Measurements from ENCODE around the gene PRLH. TPM values are rescaled to one million over a fixed set of nuclear protein-coding genes. Genes with fewer than 3 reads are reported as not detected.

PRLH gene
- polyA plus RNA-seq, 1 experiment, result not detected

DNA sequence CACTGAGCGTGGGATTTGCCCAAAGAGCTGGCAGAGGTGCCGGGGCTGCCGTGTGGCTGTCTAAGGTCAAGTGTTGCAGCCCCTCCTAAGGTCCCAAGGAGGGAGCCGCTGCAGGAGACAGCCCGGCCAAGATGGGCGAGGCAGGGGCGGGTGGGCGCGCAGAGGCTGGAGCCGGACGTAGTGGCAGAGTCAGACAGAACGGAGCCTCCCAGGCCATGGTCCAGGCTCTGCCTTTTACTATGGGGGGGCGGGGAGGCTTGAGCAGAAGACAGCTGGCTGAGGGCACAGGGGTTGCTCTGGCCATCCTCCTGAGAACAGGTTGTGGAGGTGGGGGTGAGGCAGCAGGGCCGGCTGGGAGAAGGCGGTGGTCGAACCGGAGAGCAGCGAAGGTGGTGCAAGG is 27.5 kb upstream of the PRLH start:
- DNase-seq (ENCODE audit: low read depth), result no peak
- no peak overlapping the region for H3K4me3 ChIP-seq (ENCODE audit: low read depth, low read length)
- CTCF ChIA-PET, result interaction anchor here (1.2 to 2.9 kb wide), 3 partner anchors 10 to 33 kb away, joined by 3 to 18 read pairs (median 10); no protein-coding TSS in a partner anchor
- TF ChIP-seq, protein P1, sequence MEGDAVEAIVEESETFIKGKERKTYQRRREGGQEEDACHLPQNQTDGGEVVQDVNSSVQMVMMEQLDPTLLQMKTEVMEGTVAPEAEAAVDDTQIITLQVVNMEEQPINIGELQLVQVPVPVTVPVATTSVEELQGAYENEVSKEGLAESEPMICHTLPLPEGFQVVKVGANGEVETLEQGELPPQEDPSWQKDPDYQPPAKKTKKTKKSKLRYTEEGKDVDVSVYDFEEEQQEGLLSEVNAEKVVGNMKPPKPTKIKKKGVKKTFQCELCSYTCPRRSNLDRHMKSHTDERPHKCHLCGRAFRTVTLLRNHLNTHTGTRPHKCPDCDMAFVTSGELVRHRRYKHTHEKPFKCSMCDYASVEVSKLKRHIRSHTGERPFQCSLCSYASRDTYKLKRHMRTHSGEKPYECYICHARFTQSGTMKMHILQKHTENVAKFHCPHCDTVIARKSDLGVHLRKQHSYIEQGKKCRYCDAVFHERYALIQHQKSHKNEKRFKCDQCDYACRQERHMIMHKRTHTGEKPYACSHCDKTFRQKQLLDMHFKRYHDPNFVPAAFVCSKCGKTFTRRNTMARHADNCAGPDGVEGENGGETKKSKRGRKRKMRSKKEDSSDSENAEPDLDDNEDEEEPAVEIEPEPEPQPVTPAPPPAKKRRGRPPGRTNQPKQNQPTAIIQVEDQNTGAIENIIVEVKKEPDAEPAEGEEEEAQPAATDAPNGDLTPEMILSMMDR (IDR thresholded peaks at IDR 0.05; ENCODE audit: insufficient read depth, low read depth, low read length), result no peak
- peaks cover 6% of the 10 kb centered on the region for H3K36me3 ChIP-seq (ENCODE audit: control insufficient read depth, insufficient read depth, low read length)
- no peaks in the 10 kb centered on the region for H3K27me3 ChIP-seq (ENCODE audit: control insufficient read depth, insufficient read depth, low read length)
- POLR2A ChIA-PET, result no interaction called here

DNA sequence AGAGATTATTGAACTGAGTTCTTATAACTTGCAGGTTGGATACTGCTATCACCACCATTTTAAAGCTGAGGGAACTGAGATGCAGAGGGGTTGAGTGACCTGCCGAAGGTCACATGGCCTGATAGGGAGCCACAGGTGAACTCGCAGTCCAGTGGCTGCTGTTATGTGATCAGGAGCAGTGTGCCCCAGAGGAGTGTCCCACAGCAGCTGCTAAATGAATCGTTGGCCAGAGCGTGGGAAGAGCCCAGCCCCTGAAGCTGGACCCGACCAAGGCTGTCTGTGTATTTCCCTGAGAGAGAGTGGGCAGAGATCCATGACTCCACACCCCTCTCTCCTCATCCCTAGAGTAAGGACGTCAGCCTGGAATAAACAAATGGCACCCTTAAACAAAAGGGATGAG is 26.7 kb upstream of the PRLH start:
- Histone ChIP-seq H3K27me3 (ENCODE audit: control insufficient read depth, insufficient read depth, low read length) (no peaks in the 10 kb centered on the region), H3K4me3 (ENCODE audit: low read depth, low read length) (no peak overlapping the region), H3K36me3 (ENCODE audit: control insufficient read depth, insufficient read depth, low read length) (peaks cover 6% of the 10 kb centered on the region)
- POLR2A ChIA-PET, result no interaction called here
- DNase-seq (ENCODE audit: low read depth), result no peak
- CTCF ChIA-PET, result interaction anchor here (1.7 to 2.9 kb wide), 2 partner anchors 10 to 32 kb away, joined by 10 to 18 read pairs; no protein-coding TSS in a partner anchor
- TF ChIP-seq, protein P1 (IDR thresholded peaks at IDR 0.05; ENCODE audit: insufficient read depth, low read depth, low read length), result no peak

DNA sequence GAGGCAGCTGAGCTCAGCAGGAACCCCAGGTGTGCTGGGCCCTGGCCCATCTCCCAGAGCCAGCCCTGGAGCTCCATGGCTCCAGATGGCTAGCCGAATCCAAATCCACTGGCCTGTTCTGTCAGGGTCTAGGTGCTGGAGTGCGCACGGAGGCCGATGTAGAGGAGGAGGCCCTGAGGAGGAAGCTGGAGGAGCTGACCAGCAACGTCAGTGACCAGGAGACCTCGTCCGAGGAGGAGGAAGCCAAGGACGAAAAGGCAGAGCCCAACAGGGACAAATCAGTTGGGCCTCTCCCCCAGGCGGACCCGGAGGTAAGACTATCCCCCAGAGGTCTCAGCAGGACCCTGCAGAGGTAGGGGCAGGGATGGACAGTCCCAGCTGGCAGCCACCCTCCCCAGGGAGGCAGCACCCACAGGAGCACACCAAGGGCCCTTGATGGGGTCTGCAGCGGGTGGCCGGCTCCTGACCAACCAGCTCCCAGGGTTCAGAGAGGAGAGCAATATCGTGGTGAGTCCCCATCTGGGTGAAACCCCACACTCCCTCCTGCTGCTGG is 26.1 kb upstream of the PRLH start:
- Histone ChIP-seq H3K36me3 (ENCODE audit: control insufficient read depth, insufficient read depth, low read length) (peaks cover 5% of the 10 kb centered on the region), H3K4me3 (ENCODE audit: low read depth, low read length) (no peak overlapping the region), H3K27me3 (ENCODE audit: control insufficient read depth, insufficient read depth, low read length) (no peaks in the 10 kb centered on the region)
- ChIA-PET POLR2A (no interaction called here), CTCF (interaction anchor here (1.0 to 2.9 kb wide), 3 partner anchors 28 to 69 kb away, joined by 4 to 18 read pairs (median 4); no protein-coding TSS in a partner anchor)
- no peak for DNase-seq (ENCODE audit: low read depth)
- TF ChIP-seq, protein P1 (IDR thresholded peaks at IDR 0.05; ENCODE audit: insufficient read depth, low read depth, low read length), result no peak

DNA sequence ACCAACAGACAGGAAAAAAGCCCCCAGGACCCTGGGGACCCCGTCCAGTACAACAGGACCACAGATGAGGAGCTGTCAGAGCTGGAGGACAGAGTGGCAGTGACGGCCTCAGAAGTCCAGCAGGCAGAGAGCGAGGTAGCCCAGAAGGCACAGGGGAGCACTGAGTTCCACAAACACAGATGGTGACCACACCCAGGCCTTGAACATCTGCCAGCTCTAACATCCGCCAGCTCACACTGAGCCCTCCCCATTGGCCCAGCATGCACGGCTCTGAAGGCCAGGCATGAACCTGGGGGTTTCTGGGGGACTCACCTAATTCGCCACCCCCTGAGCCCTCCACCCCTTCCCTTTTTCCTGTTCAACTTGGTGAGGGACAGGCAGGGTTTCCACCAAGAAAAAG is 25.6 kb upstream of the PRLH start:
- DNase-seq (ENCODE audit: low read depth), result peak; percentile 25
- TF ChIP-seq, protein P1 (IDR thresholded peaks at IDR 0.05; ENCODE audit: insufficient read depth, low read depth, low read length), result no peak
- Histone ChIP-seq H3K4me3 (ENCODE audit: low read depth, low read length) (no peak overlapping the region), H3K36me3 (ENCODE audit: control insufficient read depth, insufficient read depth, low read length) (peaks cover 5% of the 10 kb centered on the region), H3K27me3 (ENCODE audit: control insufficient read depth, insufficient read depth, low read length) (no peaks in the 10 kb centered on the region)
- CTCF ChIA-PET, result interaction anchor here (1.0 to 2.9 kb wide), 3 partner anchors 28 to 69 kb away, joined by 4 to 18 read pairs (median 4); no protein-coding TSS in a partner anchor
- POLR2A ChIA-PET, result no interaction called here

DNA sequence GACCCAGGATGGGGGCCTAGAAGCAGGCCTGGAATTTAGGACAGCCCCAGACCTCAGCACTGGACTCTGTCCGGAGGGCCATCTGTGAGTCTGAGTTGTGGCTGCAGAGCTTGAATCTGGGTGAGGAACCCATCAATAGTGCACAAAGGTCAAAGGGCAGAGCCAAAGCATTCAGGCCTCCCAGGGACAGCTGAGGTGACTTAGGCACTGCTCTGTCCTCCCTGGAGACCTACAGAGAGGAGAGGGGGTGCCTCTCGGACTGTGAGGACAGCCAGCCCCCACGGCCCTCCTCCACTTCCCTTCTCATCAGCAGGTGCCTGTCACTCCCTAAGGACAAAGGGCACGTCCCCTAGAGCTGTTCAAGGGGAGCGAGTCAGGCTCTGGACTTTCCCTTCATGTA is 25.1 kb upstream of the PRLH start:
- peaks cover 5% of the 10 kb centered on the region for H3K36me3 ChIP-seq (ENCODE audit: control insufficient read depth, insufficient read depth, low read length)
- DNase-seq (ENCODE audit: low read depth), result no peak
- ChIA-PET POLR2A (no interaction called here), CTCF (interaction anchor here (1.0 to 1.2 kb wide), 2 partner anchors 28 to 70 kb away, joined by 4 read pairs; no protein-coding TSS in a partner anchor)
- no peaks in the 10 kb centered on the region for H3K27me3 ChIP-seq (ENCODE audit: control insufficient read depth, insufficient read depth, low read length)
- no peak overlapping the region for H3K4me3 ChIP-seq (ENCODE audit: low read depth, low read length)
- TF ChIP-seq, protein P1 (IDR thresholded peaks at IDR 0.05; ENCODE audit: insufficient read depth, low read depth, low read length), result no peak

Data from BJ (cell line).